Sciatic nerve (tissue), 2 donors: ENCODE results near the gene GCAT. TPM values are rescaled to one million over a fixed set of nuclear protein-coding genes. Genes with fewer than 3 reads are reported as not detected.
"Not testable (repeated sequence)": the region's sequence is repeated elsewhere in the genome, so short reads cannot be mapped to it uniquely, and the experiment has no call there.

Experiments
- ATAC-seq: fragments of 200-7000 bp; cut with Tn5 transposase; one replicate; pipeline ENCODE4 v1.9.1; 2020; ENCODE audit warnings: mild to moderate bottlenecking, moderate library complexity
- DNase-seq: peaks from one replicate; pipeline ENCODE4 v3.0.0-alpha.2; 2020; ENCODE audit warnings: low spot score
- intact Hi-C: fragments of 100-400 bp; cut with DNase I; formaldehyde crosslinking; loops from one replicate; pipeline ENCODE4 v1.14.2; 2022
- total RNA-seq: library from RNA; stranded (reverse); fragmentation: NEBNext Ultra II Directional; extraction: Animal tissue kit (Norgen Biotek cat#: 25700); gene quantifications from one replicate; pipeline ENCODE4 v1.2.1, GENCODE V29; 2021
- donor health status: DM: no; HTN: no; CAD: no.
- donor health status: DM: no; HTN: no; CAD: no.

GCAT gene
- total RNA-seq, 1 donor from 2014 or later: 7.6 TPM

DNA sequence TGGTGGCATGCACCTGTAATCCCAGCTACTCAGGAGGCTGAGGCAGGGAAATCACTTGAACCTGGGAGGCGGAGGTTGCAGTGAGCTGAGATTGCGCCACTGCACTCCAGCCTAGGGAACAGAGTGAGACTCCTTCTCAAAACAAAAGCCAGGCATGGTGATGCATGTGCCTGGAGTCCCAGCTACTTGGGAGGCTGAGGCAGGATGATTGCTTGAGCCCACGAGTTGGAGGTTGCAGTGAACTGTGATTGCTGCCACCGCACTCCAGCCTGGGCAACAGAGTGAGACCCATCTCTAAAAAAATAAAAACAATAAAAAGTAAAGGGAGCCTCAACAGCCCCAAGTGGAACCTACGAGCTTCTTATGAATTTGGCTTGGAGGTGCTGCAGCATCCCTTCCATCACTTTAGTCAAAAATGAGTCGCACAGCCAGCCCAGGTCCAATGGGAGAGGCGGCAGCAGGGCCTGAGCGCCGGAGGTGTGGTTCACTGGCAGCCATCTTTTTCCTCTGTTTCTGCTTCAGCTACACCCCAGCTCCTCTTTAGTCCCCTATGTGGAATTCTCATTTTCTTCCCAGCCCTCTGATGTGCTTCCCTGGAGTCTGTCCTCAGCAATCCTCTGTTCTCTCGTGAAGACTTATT is 29.2 kb upstream of the GCAT start:
- intact Hi-C loops: no loop called here
- no peak for ATAC-seq
- no peak for DNase-seq

DNA sequence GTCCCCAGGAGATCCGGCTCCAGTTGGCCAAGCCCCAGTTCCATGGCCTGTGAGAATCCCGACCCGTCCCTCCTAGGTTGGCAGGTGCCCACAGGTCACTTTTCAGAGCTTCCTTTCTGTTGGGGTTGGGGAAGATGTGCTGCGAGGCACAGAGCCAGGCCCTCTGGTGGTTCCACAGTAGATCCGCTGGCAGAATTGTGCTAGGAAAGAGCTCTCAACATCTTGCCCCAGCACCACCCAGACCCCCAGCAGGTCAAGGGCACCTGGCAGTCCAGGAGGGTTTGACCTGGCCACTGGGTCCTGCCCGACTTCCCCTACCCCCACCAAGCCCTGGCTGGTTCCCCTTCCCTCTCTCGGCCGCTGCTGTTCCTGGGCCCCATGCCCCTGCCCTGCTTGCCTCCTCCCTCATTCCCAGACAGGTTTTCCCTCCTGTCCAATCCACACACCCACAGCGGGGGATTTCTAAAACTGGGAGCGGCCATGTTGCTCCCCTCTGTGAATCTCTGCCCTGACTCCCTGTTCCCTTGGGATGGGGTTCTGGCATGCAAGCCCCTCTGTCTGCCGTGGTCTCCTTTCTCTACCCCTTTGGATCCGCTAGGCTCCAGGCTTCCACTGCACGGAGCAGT is 26.2 kb upstream of the GCAT start:
- no peak for ATAC-seq
- no peak for DNase-seq
- intact Hi-C loops: no loop called here

DNA sequence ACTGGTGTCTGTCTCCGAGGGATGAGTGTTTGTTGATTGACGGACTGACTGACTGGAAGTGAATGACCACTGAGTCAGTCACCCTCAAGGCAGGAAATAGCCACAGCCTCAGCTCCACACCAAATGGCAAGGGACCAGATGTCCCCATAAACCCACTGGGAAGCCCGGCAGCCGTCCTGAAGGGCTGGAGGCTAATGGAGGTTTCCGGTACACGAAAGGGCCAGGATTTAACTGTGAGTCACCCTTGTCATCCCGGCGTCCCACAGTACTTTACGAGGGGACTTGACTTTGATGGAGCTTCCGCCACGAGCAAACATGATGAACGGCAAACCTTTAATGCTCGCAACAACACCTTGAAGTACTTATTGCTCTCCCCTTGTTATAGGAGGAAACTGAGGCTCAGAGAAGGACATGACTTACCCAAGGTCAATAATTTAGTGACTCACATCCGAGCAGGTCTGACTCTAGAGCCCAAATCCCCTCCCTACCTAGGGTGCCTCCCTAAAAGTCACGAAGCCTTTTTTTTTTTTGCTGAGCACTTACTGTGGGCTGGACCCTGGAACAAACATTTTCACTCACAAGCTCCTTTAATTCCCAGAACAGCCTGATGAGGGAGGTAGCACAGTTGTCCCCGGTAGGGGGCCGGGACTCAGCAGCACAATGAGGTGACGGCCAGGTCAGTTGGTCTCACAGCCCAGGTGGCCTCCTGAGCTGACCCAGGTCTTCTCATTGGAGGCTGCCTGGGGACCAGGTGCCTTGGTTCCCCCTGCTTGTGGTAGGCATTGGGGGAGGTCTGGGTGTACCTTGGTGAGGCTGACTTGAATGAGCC is 25.2 kb upstream of the GCAT start:
- DNase-seq (no peak), ATAC-seq (no peak)
- intact Hi-C loops: no loop called here

DNA sequence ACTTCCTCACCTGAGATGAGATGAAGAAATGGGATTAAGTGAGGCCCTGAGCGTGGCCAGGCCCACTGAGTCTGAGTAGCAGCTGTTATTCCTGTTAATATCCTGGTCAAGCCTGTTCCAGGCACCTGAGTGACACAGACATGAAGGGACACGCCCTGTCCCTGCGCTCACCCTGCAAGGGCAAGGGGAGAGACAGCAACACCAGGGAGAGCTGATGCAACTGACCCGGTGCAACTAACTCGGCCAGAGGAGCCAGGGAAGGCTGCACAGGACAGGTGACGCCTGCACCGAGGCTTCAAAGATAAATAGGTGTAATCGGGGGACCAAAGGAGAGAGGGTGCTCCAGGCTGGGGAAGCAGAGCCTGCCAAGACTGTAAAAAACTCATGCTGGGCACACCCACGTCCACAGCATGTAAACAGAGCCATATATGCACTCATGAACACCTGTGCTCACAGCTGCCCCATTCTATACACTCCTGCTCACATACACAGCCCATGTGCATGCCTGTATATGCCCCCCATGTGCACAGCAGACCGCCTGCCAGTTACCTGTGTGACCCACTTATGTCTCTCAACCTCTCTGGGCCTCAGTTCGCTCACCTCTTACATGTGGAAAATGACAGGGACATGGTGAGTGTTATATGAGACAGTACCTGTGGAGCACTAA is 22.8 kb upstream of the GCAT start:
- DNase-seq (no peak), ATAC-seq (no peak)
- intact Hi-C loops: no loop called here

DNA sequence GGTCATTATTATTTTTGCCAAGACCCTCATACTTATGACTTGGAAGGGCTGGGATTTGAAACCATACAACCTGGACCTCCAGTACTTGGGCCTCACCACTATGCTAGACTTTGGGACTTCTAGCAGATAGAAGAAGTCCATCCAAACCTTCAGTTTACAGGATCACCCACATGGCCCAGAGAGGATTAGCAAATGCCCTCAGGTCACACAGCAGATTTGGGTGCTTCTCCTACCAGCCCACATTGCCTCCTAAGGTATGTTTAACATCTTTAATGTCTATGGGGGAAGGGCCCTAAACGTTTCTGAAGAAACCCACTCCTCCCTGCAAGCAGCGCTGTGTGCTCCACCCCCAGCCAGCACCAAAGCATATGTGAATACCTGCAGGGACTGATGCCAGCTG is 17.5 kb upstream of the GCAT start:
- no peak for DNase-seq
- intact Hi-C loops: no loop called here
- ATAC-seq: no peak

DNA sequence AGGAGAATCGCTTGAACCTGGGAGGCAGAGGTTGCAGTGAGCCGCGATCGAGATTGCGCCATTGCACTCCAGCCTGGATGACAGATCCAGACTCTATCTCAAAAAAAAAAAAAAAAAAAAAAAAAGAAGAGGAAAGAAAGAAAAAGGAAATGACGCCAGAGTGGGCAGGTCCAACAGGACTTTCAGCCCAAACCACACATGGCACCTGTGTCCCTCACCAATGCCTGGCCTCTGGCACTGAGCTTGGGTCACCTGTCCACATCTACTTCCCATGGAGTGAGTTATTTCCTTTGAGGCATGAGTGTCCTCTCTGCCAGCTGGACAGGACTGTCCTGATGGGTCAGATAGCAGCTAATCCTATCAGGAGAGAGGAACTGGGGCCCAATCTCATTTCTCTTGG is 15.2 kb upstream of the GCAT start:
- intact Hi-C loops: no loop called here
- DNase-seq: no peak
- no peak for ATAC-seq

DNA sequence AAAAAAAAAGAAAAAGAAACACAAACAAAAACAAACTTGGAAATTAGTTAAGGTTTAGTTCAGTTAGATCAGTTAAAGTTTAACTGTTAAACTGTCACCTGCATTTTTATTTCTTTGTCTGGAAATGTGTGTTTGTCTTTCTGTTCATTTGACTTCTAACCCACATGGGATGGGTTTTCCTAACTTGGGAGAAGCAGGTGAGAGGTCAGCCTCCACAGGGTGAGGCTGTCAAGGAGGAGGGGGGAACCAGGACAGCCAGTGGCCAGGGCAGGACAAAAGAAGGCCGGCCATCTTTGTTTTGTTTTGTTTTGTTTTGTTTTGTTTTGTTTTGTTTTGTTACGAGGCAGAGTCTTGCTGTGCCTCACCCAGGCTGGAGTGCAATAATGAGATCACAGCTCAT is 13.4 kb upstream of the GCAT start:
- ATAC-seq: no peak
- intact Hi-C loops: no loop called here
- DNase-seq: no peak

DNA sequence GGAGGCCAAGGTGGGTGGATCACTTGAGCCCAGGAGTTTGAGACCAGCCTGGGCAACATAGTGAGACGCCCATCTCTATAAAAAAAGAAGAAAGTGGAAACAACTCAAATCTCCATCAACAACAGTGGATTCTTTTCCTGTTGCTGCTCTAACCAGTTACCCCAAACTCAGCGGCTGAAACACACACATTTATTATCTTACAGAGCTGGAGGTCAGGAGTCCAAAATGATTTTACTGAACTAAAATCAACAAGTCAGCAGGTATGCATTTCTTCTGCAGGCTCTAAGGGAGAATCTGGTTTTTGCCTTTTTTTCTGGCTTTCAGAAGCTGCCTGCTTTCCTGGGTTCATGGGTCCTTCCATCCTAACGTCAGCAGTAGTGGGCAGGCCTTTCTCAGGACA is 11.7 kb upstream of the GCAT start:
- DNase-seq (no peak), ATAC-seq (no peak)
- intact Hi-C loops: no loop called here

DNA sequence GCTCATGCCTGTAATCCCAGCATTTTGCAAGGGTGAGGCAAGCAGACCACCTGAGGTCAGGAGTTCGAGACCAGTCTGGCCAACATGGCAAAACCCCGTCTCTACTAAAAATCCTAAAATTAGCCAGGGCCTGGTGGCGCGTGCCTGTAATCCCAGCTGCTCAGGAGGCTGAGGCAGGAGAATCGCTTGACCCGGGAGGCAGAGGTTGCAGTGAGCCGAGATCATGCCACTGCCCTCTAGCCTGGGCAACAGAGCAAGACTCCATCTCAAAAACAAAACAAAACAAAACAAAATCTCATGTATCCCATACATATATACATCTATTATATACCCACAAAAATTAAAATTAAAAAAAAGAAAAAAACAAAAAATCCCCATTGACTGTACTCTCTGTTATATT is 10.5 kb upstream of the GCAT start:
- DNase-seq, ATAC-seq, intact Hi-C loops: not testable (repeated sequence)

DNA sequence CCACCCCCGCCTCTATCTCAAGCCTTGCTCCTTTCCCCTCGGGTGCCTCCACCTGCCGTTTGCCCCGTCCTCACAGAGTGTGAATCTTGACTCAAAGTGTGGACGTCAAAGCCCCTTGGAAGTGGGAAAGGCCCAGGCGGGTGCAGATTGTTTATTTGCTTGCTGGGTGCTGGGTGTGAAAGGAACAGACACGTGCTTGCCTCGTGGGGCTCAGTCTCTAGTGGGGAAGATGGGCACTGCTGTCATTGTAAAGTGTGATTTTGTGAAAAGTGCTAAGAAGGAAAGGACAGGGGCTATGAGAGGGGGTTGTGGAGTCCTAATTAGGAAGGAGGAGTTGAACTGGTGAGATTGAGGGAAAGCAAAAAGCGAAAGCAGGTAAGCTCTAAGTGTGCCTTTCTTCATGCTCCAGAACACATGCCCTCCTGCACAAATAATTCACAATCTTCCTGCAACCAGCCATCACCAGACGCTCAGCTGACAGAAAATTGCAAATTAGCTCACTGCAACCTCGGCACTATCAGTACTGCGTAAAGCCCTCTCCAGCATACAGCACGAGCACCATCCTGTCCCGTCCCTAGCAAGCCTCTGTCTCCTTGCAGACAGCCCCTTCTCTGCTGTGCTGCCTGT is 9.7 kb upstream of the GCAT start:
- ATAC-seq (no peak), DNase-seq (no peak)
- intact Hi-C loops: no loop called here

DNA sequence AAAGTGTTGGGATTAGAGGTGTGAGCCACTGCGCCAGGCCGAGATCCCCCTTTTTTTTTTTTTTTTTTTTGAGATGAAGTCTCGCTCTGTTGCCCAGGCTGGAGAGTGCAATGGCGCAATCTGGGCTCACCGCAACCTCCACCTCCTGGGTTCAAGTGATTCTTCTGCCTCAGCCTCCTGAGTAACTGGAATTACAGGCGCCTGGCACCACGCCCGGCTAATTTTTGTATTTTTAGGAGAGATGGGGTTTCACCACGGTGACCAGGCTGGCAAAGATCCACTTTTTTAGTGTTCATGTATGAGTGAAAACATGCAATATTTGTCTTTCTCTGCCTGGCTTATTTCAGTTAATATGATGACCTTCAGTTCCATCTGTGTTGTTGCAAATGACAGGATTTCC is 7.8 kb upstream of the GCAT start:
- intact Hi-C loops, DNase-seq, ATAC-seq: not testable (repeated sequence)

DNA sequence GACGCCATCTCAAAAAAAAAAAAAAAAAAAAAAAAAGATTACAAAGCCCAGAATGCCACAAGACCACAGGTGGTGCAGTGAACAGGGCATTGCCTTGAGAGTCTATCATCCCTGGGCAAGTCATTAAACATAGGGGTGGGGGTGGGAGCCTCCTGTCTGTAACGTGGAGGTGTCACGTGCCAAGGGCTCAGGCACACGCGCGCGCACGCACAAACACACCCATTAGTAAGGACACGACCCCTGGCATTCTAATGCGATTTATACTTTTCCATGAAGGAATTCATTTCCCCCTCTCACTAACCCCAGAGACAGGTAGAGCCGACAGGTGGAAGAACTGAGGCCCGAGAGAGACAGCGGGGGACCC is 5.8 kb upstream of the GCAT start:
- DNase-seq (no peak), ATAC-seq (no peak)
- intact Hi-C loops: no loop called here

DNA sequence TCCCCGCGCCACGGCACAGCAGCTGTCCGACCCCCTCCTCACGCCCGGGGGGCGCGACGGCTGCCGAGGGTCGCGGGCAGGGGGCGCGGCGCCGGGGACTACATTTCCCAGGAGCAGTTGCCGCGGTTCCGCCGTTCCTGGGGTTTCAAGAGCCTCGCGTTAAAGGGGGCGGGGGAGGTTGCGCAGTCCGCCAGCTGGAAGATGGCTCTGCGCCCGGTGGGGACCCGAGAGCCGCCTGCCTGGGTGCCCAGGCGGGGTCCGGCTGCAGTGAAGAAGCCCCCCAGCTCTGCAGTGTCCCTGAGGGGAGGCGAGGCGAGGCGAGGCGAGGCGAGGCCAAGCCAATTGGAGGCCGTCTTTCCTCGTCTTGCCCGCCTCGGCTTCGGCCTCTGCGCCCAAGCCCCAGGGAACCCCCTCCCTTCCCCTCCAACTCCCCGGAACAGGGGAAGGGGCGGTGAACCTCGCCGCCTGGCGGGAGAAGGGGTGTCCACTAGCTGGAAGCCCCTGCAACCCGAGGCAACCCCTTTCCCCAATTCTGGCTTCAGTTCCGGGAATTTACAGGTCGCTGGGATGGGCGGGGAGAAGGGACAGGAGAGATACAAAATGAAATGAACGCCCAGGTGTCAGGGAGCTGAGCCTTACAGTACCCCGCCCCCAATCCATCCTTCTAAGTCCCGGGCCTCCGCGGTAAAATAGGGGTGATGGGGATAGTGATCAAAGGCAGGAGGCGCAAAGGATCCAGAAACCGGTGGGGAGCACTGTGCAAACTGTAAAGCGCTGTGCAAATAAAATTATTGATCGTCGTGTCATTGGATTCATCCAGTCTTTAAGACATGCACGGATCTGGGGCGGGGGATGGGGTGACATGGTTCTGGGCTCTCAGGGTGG is 5.2 kb upstream of the GCAT start:
- peak; percentile 34 for ATAC-seq
- peak; percentile 77 for DNase-seq
- intact Hi-C loops: no loop called here

DNA sequence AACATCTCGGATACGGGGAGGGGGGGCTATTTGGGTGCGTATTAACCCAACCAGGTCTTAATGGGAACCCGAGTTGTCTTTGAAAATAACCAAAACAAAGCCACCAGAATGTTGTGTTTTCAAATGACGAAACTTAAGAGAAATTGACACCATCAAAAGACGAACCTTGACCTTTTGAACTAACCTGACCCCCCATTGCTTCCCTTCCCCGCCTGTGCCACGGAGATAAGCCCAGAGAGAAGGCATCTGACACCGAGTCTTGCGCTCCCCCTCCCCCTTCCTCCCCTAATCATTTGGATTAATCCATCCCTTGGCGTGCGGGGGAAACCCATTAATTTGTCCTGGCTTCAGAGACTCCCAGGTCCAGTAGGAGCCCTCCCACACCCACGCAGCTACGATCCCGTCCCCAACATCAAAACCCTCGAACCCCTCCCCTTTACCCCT is 4.5 kb upstream of the GCAT start:
- no peak for ATAC-seq
- intact Hi-C loops: no loop called here
- no peak for DNase-seq

DNA sequence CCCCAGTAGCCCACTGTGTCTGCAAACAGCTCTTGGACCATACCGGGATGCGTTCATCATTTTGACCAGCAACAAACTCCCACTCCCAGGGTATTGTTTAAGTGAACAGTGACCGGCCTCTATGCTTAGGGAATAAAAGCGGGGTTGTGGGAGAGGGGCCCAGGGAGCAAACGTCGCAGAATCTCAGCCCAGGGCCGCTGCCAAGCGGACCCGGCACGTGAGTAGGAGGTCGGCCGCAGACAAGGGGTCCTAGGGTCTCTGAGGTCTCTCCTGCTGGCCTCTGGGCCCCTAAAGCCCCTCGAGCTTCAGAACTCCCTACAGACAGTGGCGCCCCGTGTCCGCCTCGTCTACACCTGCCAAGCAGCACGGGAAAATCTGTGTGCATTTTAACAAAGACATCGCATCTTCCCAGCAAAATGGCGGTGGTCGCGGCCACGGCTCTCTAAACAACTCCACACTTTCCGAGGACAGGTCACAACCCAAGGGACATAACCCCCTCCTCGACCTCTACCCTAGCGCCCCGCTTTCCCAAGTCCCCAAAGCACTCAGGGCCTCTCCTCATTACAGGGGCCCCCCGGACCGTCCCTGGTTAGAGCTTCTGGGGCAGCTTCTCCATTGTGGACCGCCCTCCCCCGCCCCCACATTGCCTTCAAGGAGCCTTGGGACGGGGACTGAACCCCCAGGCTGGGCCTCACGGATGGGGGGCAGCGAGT is 3.9 kb upstream of the GCAT start:
- DNase-seq (no peak), ATAC-seq (no peak)
- intact Hi-C loops: no loop called here

DNA sequence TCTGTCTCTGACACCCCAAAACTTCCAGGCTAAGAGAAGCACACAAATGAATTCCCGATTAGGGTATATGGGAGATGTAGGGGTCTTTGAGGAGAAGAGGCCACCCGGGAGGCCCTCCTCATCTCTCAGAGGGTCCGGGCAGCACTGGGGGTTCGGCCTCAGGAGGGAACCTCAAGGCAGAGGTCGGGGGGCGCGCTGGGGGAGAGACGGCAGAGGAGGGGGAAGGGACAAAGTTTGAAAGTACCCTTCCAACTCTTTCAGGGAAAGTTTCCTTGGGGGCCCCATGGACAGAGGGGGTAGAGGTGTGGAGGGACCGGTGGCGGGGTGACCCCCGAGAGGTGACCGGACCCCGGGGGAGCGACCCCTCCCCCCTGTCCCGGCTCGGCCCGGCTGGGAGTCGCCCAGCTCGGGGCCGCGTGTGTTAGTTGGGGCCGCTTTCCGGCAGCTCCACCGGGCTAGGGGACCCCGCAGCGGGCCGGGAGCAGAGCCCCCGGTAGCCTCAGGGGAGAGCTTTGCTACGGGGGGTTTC is 3.3 kb upstream of the GCAT start:
- intact Hi-C loops: no loop called here
- DNase-seq: no peak
- no peak for ATAC-seq

DNA sequence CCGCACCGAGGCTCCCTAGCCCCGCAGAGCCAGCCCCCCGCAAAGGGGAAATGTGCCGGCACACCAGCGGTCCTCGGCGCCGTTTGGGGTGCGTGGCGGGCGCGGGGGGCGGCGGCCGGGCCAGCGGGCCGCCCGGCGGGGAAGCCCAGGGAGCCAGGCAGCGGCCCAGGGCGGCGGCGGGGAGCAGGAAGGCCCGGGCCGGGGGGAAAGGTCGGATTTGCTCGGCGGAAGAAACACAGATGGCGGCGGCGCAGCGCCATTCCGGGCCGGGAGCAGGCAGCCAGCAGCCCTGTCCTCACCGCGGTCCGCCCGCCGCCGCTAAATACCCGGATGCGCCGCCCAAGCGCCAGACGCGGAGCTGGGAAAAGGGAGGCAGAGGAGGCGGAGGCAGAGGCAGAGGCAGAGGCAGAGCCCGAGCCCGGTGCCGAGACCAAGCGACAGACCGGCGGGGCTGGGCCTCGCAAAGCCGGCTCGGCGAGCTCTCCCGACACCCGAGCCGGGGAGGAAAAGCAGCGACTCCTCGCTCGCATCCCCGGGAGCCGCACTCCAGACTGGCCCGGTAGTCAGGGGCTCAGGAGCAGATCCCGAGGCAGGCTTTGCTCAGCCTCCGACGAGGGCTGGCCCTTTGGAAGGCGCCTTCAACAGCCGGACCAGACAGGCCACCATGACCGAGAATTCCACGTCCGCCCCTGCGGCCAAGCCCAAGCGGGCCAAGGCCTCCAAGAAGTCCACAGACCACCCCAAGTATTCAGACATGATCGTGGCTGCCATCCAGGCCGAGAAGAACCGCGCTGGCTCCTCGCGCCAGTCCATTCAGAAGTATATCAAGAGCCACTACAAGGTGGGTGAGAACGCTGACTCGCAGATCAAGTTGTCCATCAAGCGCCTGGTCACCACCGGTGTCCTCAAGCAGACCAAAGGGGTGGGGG is 2.6 kb upstream of the GCAT start:
- ATAC-seq: peak; percentile 72
- intact Hi-C loops: no loop called here
- peak; percentile 96 for DNase-seq
